GM12891 (cell line): ENCODE measurements around the gene EMID1.

Experiments
- POLR2A ChIP-seq: IDR thresholded peaks from 2 replicates; pipeline ENCODE4 v1.6.1; 2011; ENCODE audit warnings: low read depth, low read length, control low read depth
- POLR2AphosphoS5 ChIP-seq: IDR thresholded peaks from 2 replicates; pipeline ENCODE4 v1.6.1; 2011; ENCODE audit warnings: low read depth, low read length, control low read depth
- POU2F2 ChIP-seq: IDR thresholded peaks from 2 replicates; pipeline ENCODE4 v1.6.1; 2011; ENCODE audit warnings: low read depth, mild to moderate bottlenecking, control low read depth, low read length, moderate library complexity
- SPI1 ChIP-seq: IDR thresholded peaks from 2 replicates; pipeline ENCODE4 v1.6.1; 2011; ENCODE audit warnings: low read depth, low read length, control low read depth
- TAF1 ChIP-seq: IDR thresholded peaks from 2 replicates; pipeline ENCODE4 v1.6.1; 2011; ENCODE audit warnings: low read depth, low read length, control low read depth

GRCh38 chr22:29233277-29233877 lies 27.7 kb downstream of the EMID1 start:
- TF ChIP-seq POLR2A (no peak), POLR2AphosphoS5 (no peak), TAF1 (no peak), SPI1 (no peak), POU2F2 (no peak)
